Posterior cingulate gyrus (tissue), 11 donors: ENCODE measurements around the gene EPHB6.

Source experiments
- DNase-seq, 10 donors: peaks; one replicate each; pipeline versions ENCODE4 v3.0.0 to v3.0.0-alpha.2; 2020 to 2021; ENCODE audit warnings: mixed read lengths in 3 of 10
- intact Hi-C: fragments of 100-400 bp; cut with DNase I; formaldehyde crosslinking; loops from one replicate; pipeline ENCODE4 v1.15.1; 2023

Gene EPHB6

GRCh38 chr7:142833174-142834048 lies 21.5 kb upstream of the EPHB6 start:
- no peak for DNase-seq
- intact Hi-C loops: no loop called here

GRCh38 chr7:142835487-142835886 lies 19.4 kb upstream of the EPHB6 start:
- intact Hi-C loops: no loop called here
- DNase-seq: no peak

GRCh38 chr7:142836426-142836825 lies 18.4 kb upstream of the EPHB6 start:
- no peak for DNase-seq
- intact Hi-C loops: no loop called here

GRCh38 chr7:142838461-142839213 lies 16.2 kb upstream of the EPHB6 start:
- no peak for DNase-seq
- intact Hi-C loops: no loop called here

GRCh38 chr7:142842251-142842766 lies 12.6 kb upstream of the EPHB6 start:
- intact Hi-C loops: no loop called here

GRCh38 chr7:142847353-142847752 lies 7.5 kb upstream of the EPHB6 start:
- DNase-seq: no peak
- intact Hi-C loops: no loop called here

More at GRCh38 chr7:142842251-142842766, 12.6 kb upstream of the EPHB6 start:
- no peak for DNase-seq

- intact Hi-C loops: no loop called here
- no peak for DNase-seq
Observed at GRCh38 chr7:142851269-142851668, 3.6 kb upstream of the EPHB6 start.

GRCh38 chr7:142851919-142852318 lies 3.0 kb upstream of the EPHB6 start:
- no peak for DNase-seq
- intact Hi-C loops: loop anchor here (2.0 kb wide), 1 partner anchor 157 kb away; no protein-coding TSS in a partner anchor

GRCh38 chr7:142853739-142854371 lies 1.0 kb upstream of the EPHB6 start:
- DNase-seq: peak in 6 of 10 donors; percentile 59 to 94 (median 74)
- intact Hi-C loops: loop anchor here (1.0 to 2.0 kb wide), 3 partner anchors 149 to 361 kb away; no protein-coding TSS in a partner anchor

- intact Hi-C loops: loop anchor here (2.0 kb wide), 1 partner anchor 148 kb away; no protein-coding TSS in a partner anchor
- peak in 1 of 10 donors; percentile 83 for DNase-seq
Observed at GRCh38 chr7:142855114-142855743, 353 bp downstream of the EPHB6 start.

GRCh38 chr7:142855756-142856564 lies 1.1 kb downstream of the EPHB6 start:
- intact Hi-C loops: loop anchor here (2.0 kb wide), 1 partner anchor 147 kb away; no protein-coding TSS in a partner anchor
- DNase-seq: peak in 5 of 10 donors; percentile 46 to 91 (median 84)

- peak in 5 of 10 donors; percentile 48 to 94 (median 83) for DNase-seq
- intact Hi-C loops: no loop called here
Observed at GRCh38 chr7:142856565-142857245, 1.8 kb downstream of the EPHB6 start.

- DNase-seq: peak in 1 of 10 donors; percentile 46
- intact Hi-C loops: no loop called here
Observed at GRCh38 chr7:142857625-142858024, 2.7 kb downstream of the EPHB6 start.

GRCh38 chr7:142859411-142859810 lies 4.5 kb downstream of the EPHB6 start:
- DNase-seq: no peak
- intact Hi-C loops: no loop called here

GRCh38 chr7:142859829-142860228 lies 5.0 kb downstream of the EPHB6 start:
- no peak for DNase-seq
- intact Hi-C loops: no loop called here

GRCh38 chr7:142860968-142861367 lies 6.1 kb downstream of the EPHB6 start:
- intact Hi-C loops: no loop called here
- no peak for DNase-seq

GRCh38 chr7:142862351-142862750 lies 7.5 kb downstream of the EPHB6 start:
- peak in 1 of 10 donors; percentile 61 for DNase-seq
- intact Hi-C loops: no loop called here

GRCh38 chr7:142862786-142863400 lies 8.0 kb downstream of the EPHB6 start:
- peak in 1 of 10 donors; percentile 58 for DNase-seq
- intact Hi-C loops: no loop called here
